SH-SY5Y (cell line): ENCODE results near the gene SIGLEC10.

Experiments used
- GATA2 ChIP-seq: IDR thresholded peaks from 2 replicates; pipeline ENCODE4 v1.6.1; 2011; ENCODE audit warnings: mild to moderate bottlenecking, low read depth, low read length
- GATA3 ChIP-seq: IDR thresholded peaks from 2 replicates; pipeline ENCODE4 v1.6.1; 2011; ENCODE audit warnings: low read depth, mild to moderate bottlenecking, low read length, moderate library complexity

- no peak for TF ChIP-seq GATA2
- TF ChIP-seq GATA3, result no peak
Measured at GRCh38 chr19:51458051-51458645, 40.7 kb upstream of the SIGLEC10 start, which contains the start of gene SIGLEC8.
